Measurements from ENCODE around the gene NBEA. TPM values are rescaled to one million over a fixed set of nuclear protein-coding genes. Genes with fewer than 3 reads are reported as not detected.

The NBEA gene
- total RNA-seq, 4 donors from 2014 or later: 4.4 to 6.2 (median 5.5) TPM

DNA sequence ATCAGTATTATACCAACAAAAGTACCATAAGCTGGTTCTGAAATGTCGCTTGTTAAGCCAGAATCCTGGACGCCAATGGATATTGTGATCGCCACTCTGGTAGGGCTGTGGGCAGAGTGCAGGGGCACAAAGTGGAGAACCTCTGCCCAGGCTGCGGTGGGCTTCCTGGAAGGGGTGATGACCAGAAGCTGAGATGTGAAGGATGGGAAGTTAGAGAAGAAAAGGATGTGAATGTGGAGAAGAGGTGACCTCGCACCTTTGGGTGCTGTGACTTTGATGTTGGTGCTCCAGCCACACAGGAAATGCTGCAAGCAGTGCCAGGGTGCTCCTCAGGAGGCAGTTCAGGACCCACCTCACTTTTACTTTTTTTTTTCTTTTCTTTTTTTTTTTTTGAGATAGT is 742.4 kb downstream of the NBEA start:
- no peak for TF ChIP-seq CTCF (IDR thresholded peaks at IDR 0.05; ENCODE audit: low read depth)

DNA sequence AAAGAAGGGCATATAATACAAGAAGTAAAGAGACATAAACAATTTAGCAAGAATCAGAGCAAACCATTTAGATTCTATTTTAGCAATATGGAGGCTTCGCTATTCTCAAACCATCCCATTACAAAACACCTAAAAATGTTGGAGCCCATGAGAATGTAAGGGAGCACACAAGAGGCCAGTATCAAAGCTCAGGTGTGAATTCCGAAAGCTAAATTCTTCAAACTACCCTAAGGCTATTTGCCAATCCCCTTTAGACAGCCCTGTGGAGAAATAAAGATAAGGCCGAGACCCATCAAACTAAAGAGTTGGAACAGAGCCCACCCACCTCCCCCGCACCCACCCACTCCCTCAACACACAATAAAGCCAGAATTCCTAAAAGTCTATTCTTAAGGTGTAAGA is 745.3 kb downstream of the NBEA start:
- TF ChIP-seq CTCF (IDR thresholded peaks at IDR 0.05; ENCODE audit: low read depth): no peak

DNA sequence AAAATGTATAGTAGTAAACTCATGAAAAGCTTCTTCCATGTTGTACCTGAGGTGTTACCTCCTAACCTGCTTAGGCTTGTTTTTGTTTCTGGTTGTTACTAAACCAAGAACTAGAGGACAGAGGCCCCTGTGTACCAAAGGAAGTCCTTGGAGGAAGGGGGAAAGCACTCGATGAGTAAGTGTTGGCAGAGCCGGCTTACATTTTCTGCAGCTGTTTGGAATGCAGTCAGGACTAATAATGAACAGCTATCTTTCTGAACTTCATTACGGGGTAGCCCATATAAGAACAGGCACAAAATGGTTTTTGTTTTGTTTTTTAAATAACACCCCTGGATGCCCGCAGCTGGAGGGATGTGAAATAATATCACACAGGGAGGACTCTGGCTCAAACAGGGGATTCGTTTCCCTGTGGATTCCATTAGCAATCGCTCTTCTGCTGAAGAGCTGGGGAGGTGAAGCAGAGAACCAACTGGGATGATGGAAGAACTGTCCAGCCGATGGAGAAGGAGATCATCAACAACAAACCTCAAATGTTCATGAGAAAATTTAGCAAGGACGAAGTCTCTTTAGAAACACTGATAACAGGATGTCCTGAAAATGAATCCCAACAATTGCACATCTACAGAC is 748.6 kb downstream of the NBEA start:
- no peak for TF ChIP-seq CTCF (IDR thresholded peaks at IDR 0.05; ENCODE audit: low read depth)

DNA sequence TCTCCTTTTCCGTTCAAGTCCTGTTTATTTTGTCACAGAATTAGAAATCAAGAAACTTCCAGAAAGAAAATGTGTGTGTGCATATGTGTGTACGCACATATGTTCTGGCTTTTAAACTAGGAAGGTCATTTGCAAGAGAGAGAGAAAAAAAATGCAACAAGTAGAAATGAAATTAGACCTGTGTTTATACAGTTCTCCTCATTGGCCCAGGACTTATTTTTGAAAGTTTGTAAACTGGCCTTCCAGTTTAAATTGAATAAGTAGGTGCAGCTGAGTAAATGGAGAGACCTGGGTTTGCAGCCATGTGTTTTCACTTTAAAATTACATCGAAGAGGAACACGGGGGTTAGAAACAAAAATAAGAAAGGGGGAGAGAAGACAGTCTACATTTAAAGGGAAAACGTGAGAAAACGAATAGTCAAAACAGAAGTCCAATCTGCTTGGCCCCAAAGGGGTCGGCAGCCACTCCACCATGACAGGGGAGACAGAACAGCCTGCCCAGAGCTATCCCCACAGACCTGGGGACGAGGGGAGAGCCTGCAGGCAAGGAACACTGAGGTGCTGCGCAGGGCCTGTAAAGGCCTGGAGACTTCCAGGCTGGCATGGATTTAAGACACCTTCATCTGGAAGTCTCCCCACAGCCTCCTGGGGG is 751.2 kb downstream of the NBEA start:
- TF ChIP-seq CTCF (IDR thresholded peaks at IDR 0.05; ENCODE audit: low read depth): no peak

- no peak for TF ChIP-seq CTCF (IDR thresholded peaks at IDR 0.05; ENCODE audit: low read depth)
Observed at GRCh38 chr13:35694031-35694430, 752.0 kb downstream of the NBEA start.

DNA sequence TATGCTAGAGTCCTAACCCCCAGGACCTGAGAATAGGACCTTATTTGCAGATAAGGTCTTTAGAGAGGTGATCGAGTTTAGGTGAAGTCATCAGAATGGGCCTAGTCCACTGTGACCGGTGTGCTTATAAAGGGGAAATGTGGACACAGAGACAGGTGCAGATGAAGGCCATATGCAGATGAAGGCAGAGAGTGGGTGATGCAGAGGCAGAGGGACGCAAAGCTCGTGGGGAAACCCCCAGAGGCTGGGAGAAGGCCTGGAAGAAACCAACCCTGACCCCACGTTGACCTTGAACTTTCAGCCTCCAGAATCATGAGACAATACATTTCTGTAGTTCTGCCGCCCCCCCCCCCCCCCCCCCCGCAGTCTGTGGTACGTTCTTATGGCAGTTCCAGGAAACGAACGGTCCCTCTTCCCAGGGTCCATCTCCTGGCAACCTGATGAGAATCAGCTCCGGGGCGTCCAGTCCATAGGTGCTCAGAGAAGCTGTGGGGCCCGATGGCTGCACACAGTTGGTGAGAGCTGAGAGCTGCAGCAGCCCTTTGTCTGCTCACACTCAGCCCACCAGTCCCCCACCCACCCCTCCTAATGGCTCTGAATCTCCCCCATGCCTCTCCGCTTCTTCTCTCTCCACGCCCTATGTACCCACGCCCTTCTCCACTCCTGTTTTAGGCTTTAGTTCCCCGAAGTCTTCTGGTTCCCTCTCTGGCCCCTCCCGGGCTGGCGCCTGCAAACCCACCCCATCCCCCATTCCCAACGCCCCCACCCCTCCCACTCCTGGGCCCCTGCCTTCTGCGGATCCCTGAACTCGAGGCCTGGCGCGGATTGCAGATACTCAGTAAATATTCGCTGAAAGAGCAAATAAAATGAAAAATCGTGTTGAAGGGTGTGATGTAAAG is 752.7 kb downstream of the NBEA start:
- TF ChIP-seq CTCF (IDR thresholded peaks at IDR 0.05; ENCODE audit: low read depth): no peak

DNA sequence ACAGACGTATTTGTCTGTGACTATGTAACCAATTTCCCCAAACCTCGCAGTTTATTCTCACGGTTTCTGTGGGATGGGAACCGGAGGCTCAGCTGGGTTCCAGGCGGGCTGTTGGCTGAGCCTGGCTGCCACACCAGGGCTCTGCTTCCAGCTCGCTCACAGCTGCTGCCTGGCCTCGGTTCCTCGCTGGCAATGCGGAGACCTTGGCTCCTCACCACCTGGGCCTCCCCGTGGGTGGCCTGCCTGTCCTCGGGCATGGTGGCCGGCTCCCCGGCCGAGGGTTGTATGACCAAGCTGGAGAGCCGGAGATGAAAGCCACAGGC is 753.3 kb downstream of the NBEA start:
- no peak for TF ChIP-seq CTCF (IDR thresholded peaks at IDR 0.05; ENCODE audit: low read depth)
